ENCODE measurements around the gene RHOU. TPM values are rescaled to one million over a fixed set of nuclear protein-coding genes. Genes with fewer than 3 reads are reported as not detected.
"Not testable (repeated sequence)": the region's sequence is repeated elsewhere in the genome, so short reads cannot be mapped to it uniquely, and the experiment has no call there.

Gene RHOU
- total and polyA plus RNA-seq, 4 donors, result 12.9 to 40.1 (median 23.4) TPM

GRCh38 chr1:228691211-228691610 is 44.1 kb upstream of the RHOU start:
- H3K4me1 ChIP-seq (ENCODE audit: control insufficient read depth in 5 of 5, insufficient read depth in 5 of 5, low read length in 5 of 5), result peaks cover 0 to 15% (median 0%) of the 10 kb centered on the region in 5 donors
- DNase-seq, result peak in 2 of 3 donors; percentile 67 to 72
- H3K9ac ChIP-seq (ENCODE audit: insufficient read depth in 1 of 2, low read length in 2 of 2), result no peak overlapping the region
- H3K36me3 ChIP-seq (ENCODE audit: control insufficient read depth in 4 of 4, insufficient read depth in 4 of 4, low read length in 4 of 4), result no peaks in the 10 kb centered on the region
- no peak for TF ChIP-seq CTCF (IDR thresholded peaks at IDR 0.05; ENCODE audit: control extremely low read depth, extremely low read depth)
- H3K27ac ChIP-seq (ENCODE audit: low read depth in 1 of 2, low read length in 1 of 2), result no peak overlapping the region
- no peak overlapping the region for H3K4me3 ChIP-seq
- ATAC-seq (ENCODE audit: insufficient read depth, low FRiP score), result no peak
- no peaks in the 10 kb centered on the region for H3K9me3 ChIP-seq (ENCODE audit: control insufficient read depth in 4 of 4, insufficient read depth in 3 of 4, low read length in 3 of 4)
- H3K27me3 ChIP-seq (ENCODE audit: control insufficient read depth in 3 of 3, insufficient read depth in 3 of 3, low read length in 2 of 3), result no peaks in the 10 kb centered on the region
- WGBS, 2 donors, result 79 to 81% methylated on average over 2 of the region's 2 CpGs

GRCh38 chr1:228691926-228692325 is 43.4 kb upstream of the RHOU start:
- no peak overlapping the region for H3K27ac ChIP-seq (ENCODE audit: low read depth in 1 of 2, low read length in 1 of 2)
- H3K9me3 ChIP-seq (ENCODE audit: control insufficient read depth in 4 of 4, insufficient read depth in 3 of 4, low read length in 3 of 4), result no peaks in the 10 kb centered on the region
- TF ChIP-seq CTCF (IDR thresholded peaks at IDR 0.05; ENCODE audit: control extremely low read depth, extremely low read depth), result no peak
- H3K4me1 ChIP-seq (ENCODE audit: control insufficient read depth in 5 of 5, insufficient read depth in 5 of 5, low read length in 5 of 5), result peaks cover 0 to 16% (median 0%) of the 10 kb centered on the region in 5 donors
- H3K9ac ChIP-seq (ENCODE audit: insufficient read depth in 1 of 2, low read length in 2 of 2), result no peak overlapping the region
- DNase-seq (peak in 2 of 3 donors; percentile 48 to 58), ATAC-seq (ENCODE audit: insufficient read depth, low FRiP score) (no peak)
- H3K4me3 ChIP-seq, result no peak overlapping the region
- 15 to 18% methylated on average over 1 of the region's 1 CpG for WGBS, 2 donors
- H3K27me3 ChIP-seq (ENCODE audit: control insufficient read depth in 3 of 3, insufficient read depth in 3 of 3, low read length in 2 of 3), result no peaks in the 10 kb centered on the region
- no peaks in the 10 kb centered on the region for H3K36me3 ChIP-seq (ENCODE audit: control insufficient read depth in 4 of 4, insufficient read depth in 4 of 4, low read length in 4 of 4)

GRCh38 chr1:228694447-228694846 is 40.8 kb upstream of the RHOU start:
- 94 to 98% methylated on average over 3 of the region's 3 CpGs for WGBS, 2 donors
- not testable (repeated sequence) for H3K27ac ChIP-seq (ENCODE audit: low read depth in 1 of 2, low read length in 1 of 2); H3K9me3 ChIP-seq (ENCODE audit: control insufficient read depth in 4 of 4, insufficient read depth in 3 of 4, low read length in 3 of 4); H3K27me3 ChIP-seq (ENCODE audit: control insufficient read depth in 3 of 3, insufficient read depth in 3 of 3, low read length in 2 of 3); H3K36me3 ChIP-seq (ENCODE audit: control insufficient read depth in 4 of 4, insufficient read depth in 4 of 4, low read length in 4 of 4); ATAC-seq (ENCODE audit: insufficient read depth, low FRiP score); H3K4me3 ChIP-seq; DNase-seq; H3K9ac ChIP-seq (ENCODE audit: insufficient read depth in 1 of 2, low read length in 2 of 2)
- H3K4me1 ChIP-seq (ENCODE audit: control insufficient read depth in 5 of 5, insufficient read depth in 5 of 5, low read length in 5 of 5), result peaks cover 0 to 11% (median 0%) of the 10 kb centered on the region in 5 donors

- Histone ChIP-seq H3K4me1 (ENCODE audit: control insufficient read depth in 5 of 5, insufficient read depth in 5 of 5, low read length in 5 of 5) (peaks cover 0 to 11% (median 0%) of the 10 kb centered on the region in 5 donors), H3K36me3 (ENCODE audit: control insufficient read depth in 4 of 4, insufficient read depth in 4 of 4, low read length in 4 of 4) (no peaks in the 10 kb centered on the region), H3K9ac (ENCODE audit: insufficient read depth in 1 of 2, low read length in 2 of 2) (no peak overlapping the region), H3K27ac (ENCODE audit: low read depth in 1 of 2, low read length in 1 of 2) (no peak overlapping the region), H3K4me3 (no peak overlapping the region), H3K9me3 (ENCODE audit: control insufficient read depth in 4 of 4, insufficient read depth in 3 of 4, low read length in 3 of 4) (no peaks in the 10 kb centered on the region), H3K27me3 (ENCODE audit: control insufficient read depth in 3 of 3, insufficient read depth in 3 of 3, low read length in 2 of 3) (no peaks in the 10 kb centered on the region)
- no peak for DNase-seq
- TF ChIP-seq CTCF (IDR thresholded peaks at IDR 0.05; ENCODE audit: control extremely low read depth, extremely low read depth), result no peak
- WGBS, 2 donors, result 80 to 82% methylated on average over 9 of the region's 9 CpGs
- ATAC-seq (ENCODE audit: insufficient read depth, low FRiP score), result no peak
Observed at GRCh38 chr1:228695015-228695955, 40.0 kb upstream of the RHOU start.

All from lung (tissue), 12 donors.